ENCODE data around the gene KCNAB2.

The KCNAB2 gene

GRCh38 chr1:6101826-6102531, 56.3 kb downstream of the KCNAB2 start:
- peaks cover 7% of the 10 kb centered on the region for H3K27me3 Mint-ChIP-seq (ENCODE audit: low read depth)
- H3K9me3 Mint-ChIP-seq = no peaks in the 10 kb centered on the region
- no peaks in the 10 kb centered on the region for H3K36me3 Mint-ChIP-seq (ENCODE audit: low read depth)
- no peak for TF ChIP-seq CTCF (IDR thresholded peaks at IDR 0.05; ENCODE audit: unreplicated experiment in 3 of 3)
- no peak overlapping the region for H3K27ac Mint-ChIP-seq
- H3K4me3 Mint-ChIP-seq = no peak overlapping the region
- no peaks in the 10 kb centered on the region for H3K4me1 Mint-ChIP-seq

DNA sequence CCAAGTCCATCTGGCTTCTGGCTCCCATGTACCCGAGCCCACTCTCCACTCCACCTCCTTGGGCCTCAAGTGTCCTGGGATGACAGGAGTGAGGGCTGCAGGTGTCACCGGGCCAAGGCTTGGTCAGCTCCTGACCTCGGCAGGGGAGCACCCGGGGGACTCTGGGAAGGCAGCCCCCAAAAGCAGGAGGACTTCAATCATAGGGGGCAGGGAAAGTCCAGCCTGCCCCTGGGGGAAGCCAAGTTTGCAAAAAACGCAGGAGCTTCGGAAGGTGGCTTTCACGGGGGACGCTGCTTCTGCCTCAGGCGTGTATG, 56.8 kb downstream of the KCNAB2 start:
- H3K27me3 Mint-ChIP-seq (ENCODE audit: low read depth) = peaks cover 11% of the 10 kb centered on the region
- no peaks in the 10 kb centered on the region for H3K9me3 Mint-ChIP-seq
- no peaks in the 10 kb centered on the region for H3K4me1 Mint-ChIP-seq
- no peak overlapping the region for H3K4me3 Mint-ChIP-seq
- no peaks in the 10 kb centered on the region for H3K36me3 Mint-ChIP-seq (ENCODE audit: low read depth)
- no peak for TF ChIP-seq CTCF (IDR thresholded peaks at IDR 0.05; ENCODE audit: unreplicated experiment in 3 of 3)
- H3K27ac Mint-ChIP-seq = no peak overlapping the region

DNA sequence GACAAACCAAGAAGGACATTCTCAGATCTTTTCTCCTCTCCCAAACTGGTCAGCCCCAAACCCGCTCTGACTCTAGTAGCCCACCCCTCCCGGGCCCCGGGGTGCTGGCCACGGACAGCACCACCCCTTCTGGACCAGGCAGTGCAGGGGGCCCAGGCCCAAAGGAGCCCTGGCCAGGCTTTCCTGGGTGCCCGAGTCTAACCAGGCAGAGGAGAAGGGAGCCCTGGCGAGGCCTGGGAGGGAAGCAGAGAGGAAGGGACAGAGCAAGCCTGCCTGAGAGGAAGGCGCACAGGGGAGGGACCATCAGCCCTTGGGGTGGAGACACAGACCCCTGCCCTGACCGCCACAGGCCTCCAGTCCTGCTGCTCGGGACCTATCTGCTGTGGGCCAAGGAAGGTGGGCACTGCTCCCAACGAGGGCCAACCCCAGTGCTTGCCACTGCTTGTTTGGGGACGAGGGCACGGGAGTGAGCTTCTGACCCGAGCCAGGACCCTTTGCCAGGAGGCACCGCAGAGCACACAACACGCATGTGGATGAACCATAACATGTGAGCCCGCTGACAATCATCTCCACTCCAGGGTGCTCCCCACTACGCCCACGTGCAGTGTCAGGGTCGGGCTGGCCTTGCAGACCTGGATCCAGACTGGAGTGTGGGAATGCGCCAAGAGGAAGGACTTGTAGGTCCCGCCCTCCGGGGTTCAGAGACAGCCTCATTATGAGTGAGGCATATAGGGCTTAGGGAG, 57.6 kb downstream of the KCNAB2 start:
- Mint-ChIP-seq H3K4me1 (no peaks in the 10 kb centered on the region), H3K9me3 (no peaks in the 10 kb centered on the region), H3K4me3 (no peak overlapping the region), H3K27ac (no peak overlapping the region), H3K27me3 (ENCODE audit: low read depth) (peaks cover 16% of the 10 kb centered on the region), H3K36me3 (ENCODE audit: low read depth) (no peaks in the 10 kb centered on the region)
- TF ChIP-seq CTCF (IDR thresholded peaks at IDR 0.05; ENCODE audit: unreplicated experiment in 3 of 3) = no peak

DNA sequence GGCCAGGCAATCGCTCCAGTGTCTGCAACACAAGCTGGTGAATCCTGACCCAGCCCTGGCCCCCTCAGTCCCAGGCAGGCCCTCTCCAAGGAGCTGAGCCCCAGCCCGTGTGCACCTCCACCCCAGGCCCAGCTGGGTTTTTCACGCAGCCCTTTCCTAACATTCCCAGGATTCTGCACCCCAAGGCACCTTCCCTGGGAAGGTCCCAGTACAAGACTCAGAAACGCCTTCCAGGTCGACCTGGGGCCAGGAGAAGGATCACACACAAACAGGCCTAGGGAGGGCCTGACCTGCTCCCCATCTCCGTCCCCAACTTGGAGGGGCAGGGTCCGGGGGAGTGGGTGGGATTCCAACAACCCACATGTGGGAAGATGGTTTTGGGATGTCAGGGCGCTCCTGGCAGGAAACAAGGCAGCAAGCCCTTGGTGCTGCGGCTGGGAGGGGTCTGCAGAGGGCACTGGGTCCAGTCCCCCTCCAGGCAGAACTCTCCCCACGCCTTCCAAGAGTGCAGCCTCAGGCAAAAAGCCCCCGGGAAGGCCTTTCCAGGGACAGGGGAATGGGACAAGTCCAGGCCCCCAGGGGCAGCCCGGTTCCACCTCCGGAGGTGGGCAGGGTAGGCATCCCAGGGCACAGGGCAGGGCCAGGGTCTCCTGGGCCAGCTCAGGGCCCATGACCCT, 58.3 kb downstream of the KCNAB2 start:
- Mint-ChIP-seq H3K27me3 (ENCODE audit: low read depth) (peaks cover 21% of the 10 kb centered on the region), H3K36me3 (ENCODE audit: low read depth) (no peaks in the 10 kb centered on the region), H3K9me3 (no peaks in the 10 kb centered on the region), H3K4me1 (no peaks in the 10 kb centered on the region), H3K27ac (no peak overlapping the region), H3K4me3 (no peak overlapping the region)
- TF ChIP-seq CTCF (IDR thresholded peaks at IDR 0.05; ENCODE audit: unreplicated experiment in 3 of 3) = no peak

- Mint-ChIP-seq H3K4me3 (no peak overlapping the region), H3K27ac (no peak overlapping the region), H3K9me3 (no peaks in the 10 kb centered on the region), H3K36me3 (ENCODE audit: low read depth) (no peaks in the 10 kb centered on the region), H3K4me1 (no peaks in the 10 kb centered on the region), H3K27me3 (ENCODE audit: low read depth) (peaks cover 21% of the 10 kb centered on the region)
- no peak for TF ChIP-seq CTCF (IDR thresholded peaks at IDR 0.05; ENCODE audit: unreplicated experiment in 3 of 3)
Measured at GRCh38 chr1:6104631-6105030, 58.9 kb downstream of the KCNAB2 start.

Measured in nephron (organoid).